Measurements from ENCODE around the gene GPRIN2.

Gene GPRIN2

DNA sequence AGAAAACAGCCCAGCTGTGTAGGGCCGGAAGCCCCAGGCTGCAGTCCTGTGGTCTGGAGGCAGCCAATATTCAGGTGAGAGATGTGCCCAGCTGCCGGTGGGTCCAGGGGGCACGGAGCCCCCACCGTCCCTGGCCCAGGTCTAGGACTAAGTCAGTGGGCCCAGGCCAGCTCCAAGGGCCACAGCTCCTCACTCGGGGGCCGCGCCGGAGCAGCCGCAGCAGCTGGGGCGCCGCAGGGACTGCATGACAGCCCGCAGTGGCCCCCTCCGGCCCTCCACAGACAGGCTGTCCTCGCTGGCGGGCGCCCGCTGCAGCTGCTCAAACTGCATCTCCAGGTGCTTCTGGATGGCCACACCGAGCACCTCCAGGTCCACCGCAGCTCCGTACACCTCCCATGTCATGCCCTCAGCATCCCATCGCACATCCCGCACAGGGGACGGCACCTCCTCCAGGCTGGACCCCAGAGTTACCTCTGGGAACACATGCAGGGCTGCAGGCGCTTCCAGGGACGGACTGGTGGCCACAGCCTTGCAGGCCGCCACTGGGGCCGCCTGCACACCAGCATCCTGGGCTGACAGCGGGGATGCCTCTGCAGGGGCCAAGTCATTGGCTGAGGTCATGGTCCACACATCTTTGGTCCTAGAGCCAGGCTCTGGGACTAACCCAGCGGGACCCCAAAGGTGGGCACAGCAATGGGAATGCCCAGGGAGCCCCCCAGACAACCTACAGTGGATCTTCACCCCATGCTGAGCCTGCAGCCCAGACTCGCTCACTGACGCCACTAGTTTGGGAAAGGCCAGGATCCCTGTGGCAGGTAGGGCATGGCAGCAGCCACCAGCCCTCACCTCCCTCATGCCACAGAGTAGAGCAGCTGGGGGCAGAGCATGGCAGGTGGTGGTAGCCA is 7.0 kb downstream of the GPRIN2 start:
- DNase-seq (ENCODE audit: low read depth in 3 of 3), result no peak

DNA sequence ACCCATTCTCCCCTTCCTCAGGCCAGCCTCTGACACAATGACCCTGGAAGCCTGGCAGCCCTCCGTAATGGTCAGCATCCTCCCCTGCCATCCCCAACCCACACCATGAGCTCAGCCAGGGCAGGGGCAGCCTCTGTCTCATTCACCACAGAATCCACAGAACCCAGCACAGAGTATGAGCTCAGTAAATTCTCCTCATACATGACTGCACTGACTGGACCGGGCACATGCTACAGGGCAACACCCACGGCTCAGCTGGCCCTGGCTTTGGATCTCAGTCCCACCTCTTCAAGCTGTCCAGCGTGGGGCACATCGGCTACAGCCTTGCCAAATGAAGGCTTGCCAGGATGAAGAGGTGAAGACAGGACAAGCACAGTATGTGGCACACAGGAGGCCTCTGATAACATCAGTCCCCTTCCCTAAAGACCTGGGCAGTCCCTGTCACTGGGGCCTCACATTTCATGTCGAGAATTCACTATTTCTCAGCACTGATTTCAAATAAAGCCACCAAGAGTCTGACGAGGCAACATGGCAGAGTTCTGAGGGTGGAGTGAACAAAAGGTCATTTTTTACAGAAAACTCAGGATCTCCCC is 7.9 kb downstream of the GPRIN2 start:
- no peak for DNase-seq (ENCODE audit: low read depth in 3 of 3)

DNA sequence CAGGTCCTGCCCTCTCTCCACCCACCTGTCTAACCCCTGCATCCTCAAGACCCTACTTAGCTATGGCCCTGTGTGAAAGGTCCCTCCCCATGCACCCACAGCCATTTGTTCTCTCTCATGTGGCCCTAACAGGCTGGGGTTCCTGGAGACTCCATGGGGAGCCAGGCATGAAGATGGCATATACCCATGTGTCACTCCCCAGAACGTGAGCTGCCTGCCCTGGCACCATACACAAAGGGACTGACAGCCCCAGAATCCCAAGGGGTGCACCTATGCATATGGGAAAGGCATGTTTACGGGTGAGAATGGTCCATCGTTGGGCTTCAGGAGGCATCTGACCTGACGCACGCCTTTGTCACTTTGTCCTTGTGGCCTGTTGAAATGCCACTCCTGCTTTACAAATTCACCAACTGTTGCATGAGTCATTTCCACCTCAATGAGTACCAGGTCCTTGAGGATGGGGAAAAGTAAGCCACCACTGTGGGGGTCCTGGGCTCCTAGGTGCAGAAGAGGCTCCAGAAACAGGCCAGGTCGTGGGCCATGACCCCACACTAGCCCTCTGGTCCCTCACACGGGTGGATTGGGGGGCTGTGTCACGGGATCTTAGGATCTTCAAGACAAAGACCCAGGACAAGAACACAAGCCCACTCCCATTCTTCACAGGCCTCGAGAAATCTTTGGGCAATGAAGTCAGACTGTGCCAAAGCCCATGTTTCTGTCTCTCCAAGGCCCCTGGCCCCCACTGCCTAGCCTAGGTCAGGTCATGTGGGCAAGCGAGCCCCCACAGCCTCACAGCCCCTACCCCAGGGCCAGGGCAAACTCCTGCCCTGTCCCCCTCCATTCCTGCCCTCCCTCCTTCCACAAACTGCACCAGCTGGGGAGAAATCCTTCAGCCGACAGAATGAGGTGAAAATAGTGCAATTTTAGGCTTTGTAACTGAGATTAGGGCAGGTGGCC is 8.6 kb downstream of the GPRIN2 start:
- no peak for DNase-seq (ENCODE audit: low read depth in 3 of 3)

DNA sequence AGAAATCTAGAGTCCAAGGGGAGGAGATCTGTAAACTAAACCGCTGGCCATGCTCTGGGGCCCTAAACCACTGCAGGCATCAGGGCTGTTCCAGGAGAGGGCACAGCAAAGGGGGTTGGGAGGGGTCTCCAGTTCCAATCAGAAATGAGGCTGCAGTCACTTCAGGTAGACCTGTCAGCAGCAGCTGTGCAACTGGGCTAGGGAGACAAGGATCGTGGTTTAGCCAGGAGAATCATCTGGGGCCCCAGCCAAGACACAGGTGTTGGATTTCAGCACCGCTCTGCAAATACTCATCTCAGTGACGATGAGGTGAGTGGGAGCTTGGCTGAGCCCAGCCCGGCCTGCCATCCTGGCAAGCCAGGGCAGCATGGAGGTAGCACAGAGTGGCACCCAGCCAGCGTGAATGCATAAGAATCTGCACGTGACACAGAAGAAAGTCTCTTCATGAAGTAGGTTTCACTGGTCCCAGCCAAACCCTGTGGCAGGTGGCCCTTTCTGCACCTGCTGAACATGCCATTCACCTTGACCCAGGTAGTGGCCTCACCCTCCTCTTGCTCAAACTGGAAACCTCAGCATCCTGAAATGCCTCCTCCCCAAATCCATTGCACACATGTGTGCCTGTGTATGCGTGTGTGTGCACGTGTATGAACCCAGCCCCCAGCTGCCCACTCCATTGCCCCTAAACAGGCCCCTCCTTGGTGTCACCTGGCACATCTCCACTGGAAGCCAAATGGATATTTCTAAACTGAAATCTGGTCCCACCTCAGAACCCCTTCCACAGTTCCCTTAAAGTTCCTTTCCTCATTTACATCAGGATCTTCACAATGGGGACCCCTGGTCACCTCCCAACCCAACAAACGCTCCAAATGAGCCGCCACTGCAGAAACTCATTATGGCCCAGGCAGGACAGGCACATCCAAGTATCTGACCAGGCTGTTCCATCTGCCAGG is 9.6 kb downstream of the GPRIN2 start:
- no peak for DNase-seq (ENCODE audit: low read depth in 3 of 3)

DNA sequence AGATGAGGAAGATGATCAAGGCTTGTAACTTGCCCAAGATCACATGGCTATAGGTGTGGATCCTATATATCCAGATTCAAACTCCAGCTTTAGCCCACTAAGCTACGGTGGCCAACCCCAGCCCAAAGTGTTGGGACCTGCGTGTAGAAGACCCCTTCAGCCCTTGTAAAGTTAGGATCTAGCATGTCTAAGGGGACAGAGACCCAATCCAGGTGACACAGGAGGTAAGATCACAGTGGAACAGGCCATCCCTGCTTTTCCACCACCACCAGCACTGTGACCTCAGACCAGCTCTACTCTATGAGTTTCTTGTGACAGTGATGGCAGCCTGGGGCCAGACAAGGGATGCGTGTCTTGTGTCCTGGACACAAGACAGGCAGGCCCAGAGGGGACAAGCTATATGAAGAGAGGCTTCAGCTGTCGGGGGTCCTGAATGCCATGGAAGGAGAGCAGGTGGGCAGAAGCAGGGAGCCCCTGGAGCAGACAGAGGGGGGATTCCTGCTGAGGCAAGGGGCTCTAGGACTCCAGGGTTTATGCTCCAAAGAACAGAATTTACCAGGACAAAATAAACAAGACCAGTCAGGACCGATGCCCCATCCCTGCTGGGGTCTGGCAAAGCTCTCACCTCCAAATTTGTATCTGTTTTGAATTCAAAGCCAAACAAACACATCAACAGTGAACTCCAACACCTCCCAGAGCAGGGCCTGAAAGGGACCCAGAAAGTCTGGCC is 10.4 kb downstream of the GPRIN2 start:
- no peak for DNase-seq (ENCODE audit: low read depth in 3 of 3)

DNA sequence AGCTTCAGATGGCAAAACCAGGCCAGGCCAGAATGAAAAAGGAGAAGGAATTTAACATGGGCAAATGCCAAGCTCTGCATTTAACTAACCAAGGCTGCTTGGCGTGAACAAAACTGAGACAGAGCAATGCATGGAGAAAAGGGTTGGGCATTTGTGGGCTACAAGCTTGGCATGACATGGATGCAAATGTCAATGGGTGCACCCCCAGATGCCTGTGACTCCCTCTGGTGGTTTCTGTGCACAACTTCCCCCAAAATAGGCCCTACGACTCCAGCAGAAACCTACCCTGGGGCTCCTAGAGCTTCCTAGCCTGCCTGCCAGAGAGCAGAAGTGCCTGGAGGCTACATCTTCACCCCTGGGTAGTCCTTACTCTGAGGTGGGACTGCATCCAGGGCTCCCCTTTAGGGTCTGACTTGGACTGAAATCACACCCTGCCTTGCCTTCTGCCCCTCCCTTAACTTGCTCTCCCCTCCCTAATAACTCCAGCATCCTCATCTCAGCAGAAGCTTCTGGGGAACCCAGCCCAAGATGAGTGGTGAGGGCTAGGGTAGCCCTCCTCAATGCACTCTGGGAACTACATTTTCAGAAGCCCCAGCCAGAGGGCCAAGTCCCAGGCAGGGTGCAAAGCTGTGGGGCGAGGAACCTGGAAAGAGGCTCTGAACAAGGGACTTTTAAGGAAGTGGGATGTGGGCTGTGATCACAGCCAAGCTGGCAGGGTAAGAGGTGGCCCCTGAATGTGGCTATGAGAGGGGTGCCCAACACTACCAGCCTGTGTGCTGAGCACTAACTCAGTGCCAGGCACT is 11.3 kb downstream of the GPRIN2 start:
- DNase-seq (ENCODE audit: low read depth in 3 of 3), result no peak

DNA sequence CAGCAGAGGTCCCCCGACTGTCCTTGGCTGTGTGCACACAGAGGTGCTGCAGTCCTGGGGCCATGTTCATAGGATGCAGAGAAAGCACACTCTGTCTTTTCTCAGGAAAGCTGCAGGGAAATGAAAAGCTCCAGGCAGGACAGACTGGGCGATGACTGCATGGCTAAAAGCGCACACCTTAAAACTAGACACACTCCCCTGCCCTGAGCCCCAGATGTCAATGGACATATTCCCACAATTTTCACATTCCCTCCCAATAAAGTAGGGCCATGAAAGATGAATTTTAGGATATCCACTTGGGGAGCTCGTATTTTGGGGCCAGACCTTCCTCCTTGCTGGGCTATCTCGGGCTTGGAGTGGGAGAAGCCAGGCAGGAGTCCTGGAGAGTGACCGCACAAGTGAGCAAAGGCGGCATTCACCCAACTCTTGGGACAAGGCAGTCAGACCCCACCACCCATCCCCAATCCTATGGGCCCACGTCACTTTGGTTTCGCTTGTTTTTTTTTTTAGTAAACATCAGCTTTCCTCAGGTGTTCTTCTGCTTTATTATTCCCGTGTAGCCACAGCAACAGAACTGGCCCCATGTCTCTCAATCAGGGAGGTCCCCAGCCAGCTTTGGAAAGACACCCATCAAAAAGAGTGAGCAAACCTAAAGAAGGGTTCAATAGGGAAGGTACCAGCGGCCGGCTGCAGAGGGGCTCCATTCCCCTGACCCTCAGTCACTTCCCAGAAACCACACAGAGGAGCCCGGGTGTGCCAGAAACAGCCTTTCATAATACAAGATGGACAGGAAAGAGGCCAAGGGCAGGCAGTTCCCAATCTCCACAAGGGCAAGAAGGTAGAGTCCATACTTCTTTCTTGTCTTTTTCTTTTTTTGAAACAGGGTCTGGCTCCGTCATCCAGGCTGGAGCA is 12.7 kb downstream of the GPRIN2 start:
- no peak for DNase-seq (ENCODE audit: low read depth in 3 of 3)

DNA sequence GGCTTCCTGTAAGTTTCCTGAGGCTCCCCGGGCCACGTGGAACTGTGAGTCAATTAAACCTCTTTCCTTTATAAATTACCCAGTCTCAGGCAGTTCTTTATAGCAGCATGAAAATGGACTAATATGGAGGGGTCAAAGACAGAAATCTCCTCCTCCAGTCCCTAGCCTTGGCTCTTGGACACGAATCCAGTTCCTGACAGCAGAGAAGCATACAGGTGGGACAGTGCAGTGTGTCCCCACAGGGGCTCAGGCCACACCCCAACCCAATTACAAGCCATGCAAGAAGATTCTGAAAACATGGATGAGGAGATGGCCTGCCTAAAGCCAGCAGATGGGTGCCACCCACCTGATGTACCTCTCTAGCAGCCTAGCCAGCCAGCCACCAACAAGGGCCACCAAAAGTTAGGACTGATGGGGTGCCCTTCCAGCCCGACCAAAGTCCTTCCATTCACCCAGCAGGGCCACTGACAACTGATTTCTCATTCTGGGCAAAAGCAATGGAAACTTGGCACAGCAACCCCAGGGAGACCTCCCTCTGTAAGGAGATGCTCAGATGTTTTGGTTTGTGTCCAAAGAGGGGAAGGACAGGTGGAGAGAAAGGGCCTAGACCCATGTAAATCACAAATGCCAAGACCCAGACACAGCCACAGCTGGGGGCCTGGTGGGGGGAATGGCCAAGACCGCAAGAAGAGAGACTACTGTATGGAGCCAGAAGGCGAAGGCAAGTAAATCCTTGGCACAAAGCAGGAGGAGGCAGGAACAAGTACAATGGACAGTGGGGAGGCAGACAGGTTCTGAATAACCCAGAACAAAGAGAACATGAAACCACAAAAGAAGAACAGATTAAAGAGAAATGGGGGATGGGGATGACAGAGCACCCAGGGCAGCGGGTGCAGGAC is 13.6 kb downstream of the GPRIN2 start:
- no peak for DNase-seq (ENCODE audit: low read depth in 3 of 3)

DNA sequence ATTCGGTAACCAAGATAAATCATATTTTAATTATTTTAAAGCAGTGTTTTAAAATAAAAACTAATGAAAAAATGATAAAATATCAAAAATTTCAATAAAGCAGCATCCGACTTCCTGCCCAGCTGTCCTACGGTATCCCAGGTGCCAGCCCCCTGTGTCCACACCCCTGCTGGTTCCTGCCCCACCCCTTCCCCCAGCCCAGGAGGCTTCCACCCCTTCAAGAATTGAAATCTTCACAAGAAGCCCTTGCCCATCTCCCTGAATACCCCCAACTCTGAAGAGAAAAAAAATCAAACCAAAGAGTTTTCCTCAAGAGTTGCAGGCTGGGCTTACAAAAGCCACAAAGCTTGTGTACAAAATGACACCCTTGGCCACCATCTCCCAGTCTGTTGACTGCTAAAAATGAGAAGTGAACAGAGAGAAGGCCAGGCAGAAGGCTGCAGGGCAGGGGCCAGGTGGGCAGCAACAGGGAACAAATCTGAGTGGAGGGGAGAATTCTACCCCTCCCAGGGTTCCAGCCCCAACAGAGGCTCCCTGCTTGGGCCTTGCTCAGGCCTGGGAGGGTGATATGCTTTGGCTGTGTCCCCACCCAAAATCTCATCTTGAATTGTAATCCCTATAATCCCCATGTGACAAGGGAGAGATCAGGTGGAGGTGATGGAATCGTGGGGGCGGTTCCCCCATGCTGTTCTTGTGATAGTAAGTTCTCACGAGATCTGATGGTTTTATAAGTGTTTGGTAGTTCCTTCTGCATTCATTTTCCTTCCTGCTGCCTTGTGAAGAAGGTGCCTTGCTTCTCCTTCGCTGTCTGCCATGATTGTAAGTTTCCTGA is 14.5 kb downstream of the GPRIN2 start:
- no peak for DNase-seq (ENCODE audit: low read depth in 3 of 3)

DNA sequence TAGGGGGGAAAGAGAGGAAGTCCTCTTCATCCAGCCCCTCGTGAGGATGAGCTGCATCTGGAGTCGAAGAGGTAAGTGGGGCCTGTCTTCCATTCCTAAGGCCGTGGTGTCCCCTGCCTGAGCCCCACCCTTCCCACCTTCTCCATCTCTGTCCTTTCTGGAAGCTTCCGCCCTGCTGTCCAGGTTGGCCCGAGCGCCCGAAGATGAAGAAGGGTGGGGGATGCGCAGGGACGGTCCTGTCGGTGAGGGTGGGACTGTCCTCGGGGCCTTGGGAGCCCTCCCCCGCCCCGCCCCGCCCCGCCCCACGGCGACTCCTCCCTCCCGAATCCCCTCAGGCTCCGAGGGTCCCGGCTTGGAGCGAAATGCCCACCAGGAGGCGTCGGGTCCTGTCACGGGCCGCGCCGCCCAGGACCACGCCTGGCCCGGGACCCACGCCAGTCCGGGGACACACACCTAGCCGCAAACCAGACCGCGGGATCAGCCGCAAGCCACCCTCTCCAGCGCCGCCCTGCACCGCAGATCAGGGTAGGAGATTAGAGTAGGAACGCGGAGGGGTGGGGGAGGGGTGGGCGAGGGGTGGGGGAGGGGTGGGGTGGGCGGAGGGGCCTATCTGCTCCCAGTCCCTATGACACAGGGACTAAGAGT is 15.3 kb downstream of the GPRIN2 start:
- DNase-seq (ENCODE audit: low read depth in 3 of 3), result no peak

DNA sequence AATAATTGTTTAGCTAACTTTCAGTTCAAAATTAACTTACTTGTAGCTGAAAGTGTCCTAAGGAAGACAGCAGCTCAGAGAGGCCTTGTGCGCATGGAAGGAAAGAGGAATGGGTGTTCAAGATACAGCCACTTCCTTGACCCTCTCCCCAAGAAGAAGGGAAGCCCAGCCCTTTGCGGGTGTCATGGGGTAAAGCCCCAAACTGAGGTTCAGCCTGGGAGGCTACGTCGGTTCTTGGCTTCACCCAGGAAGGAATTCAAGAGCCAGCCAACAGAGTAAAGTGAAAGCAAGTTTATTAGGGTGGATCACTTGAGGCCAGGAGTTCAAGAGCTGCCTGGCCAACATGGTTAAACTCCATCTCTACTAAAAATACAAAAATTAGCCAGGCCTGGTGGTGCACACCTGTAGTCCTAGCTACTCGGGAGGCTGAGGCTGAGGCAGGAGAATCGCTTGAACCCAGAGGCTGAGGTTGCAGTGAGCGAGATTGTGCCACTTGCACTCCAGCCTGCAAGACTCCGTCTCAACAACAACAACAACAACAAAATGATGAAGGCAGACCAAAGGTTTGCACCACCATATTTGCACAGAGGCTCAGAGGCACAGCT is 15.9 kb downstream of the GPRIN2 start:
- DNase-seq (ENCODE audit: low read depth in 3 of 3), result no peak

DNA sequence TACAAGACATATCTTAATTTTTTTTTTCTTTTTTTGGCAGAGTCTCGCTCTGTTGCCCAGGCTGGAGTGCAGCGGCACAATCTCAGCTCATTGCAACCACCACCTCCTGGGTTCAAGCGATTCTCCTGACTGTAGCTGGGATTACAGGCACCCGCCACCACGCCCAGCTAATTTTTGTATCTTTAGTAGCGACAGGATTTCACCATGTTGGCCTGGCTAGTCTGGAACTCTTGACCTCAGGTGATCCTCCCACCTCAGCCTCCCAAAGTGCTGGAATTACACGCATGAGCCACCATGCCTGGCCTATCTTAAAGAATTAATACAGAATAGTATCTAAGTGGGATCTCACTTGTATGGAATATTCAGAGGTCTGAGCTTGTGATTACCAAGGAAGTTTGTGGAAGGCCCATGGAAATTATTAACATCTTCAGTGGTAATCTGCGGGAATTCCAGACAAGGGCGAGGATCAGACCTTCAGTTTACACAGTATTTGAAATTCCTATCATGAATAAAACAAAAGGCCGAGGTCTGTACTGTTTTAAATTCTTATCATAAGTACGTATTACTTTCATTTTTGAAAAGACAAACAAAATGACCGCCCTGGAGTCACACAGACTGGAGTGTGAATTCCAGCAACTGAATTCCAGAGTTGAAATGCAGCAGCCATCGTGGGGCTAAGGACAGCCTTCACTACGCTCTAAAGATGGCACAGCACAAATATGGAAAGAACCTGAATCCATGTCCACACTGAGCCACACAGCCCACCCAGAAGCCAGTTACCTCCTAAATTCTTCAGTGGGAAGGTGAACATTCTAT is 16.7 kb downstream of the GPRIN2 start:
- DNase-seq (ENCODE audit: low read depth in 3 of 3), result no peak

DNA sequence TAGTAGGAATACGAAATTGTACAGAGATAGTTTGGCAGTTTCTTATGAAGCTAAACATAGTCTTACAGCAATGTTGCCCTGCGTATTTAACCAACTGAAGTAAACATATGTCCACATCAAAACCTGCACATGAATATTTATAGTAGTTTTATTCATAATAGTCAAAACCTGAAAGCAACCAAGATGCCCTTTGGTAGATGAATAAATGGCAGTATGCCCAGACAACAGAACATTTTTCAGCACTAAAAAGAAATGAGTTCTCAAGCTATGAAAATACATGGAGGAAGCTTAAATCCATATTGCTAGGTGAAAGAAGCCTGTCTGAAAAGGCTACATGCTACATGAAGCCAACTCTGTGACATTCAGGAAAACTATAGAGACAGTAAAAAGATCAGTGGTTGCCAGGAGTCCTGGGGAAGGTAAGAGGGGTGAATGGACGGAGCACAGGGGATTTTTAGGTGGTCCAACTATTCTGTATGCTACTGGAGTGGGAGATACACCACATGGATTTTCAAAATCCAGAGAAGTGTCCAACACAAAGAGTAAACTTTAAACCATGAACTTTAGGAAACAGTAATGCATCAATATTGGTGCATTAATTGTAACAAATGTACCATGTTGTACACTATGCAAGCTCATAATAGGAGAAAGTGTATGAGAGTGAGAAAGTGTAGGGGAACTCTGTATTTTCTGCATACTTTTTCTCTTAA is 17.6 kb downstream of the GPRIN2 start:
- no peak for DNase-seq (ENCODE audit: low read depth in 3 of 3)

DNA sequence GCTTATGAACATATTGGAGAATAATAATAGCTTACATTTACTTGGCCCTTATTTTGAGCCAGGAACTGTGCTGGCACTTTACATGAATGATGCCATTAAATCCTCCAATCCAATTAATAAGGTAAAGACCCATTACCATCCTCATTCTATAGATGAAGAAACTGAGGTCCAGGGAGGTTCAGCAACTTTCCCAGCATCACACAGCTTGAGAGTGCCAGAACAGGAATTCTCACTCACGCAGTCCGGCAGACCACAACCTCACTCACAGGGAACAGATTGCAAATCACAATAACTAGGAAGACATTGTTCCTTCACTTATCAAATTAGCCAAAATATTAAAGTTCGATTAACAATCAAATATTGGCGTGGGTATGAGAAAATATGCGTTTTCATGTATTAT is 18.3 kb downstream of the GPRIN2 start:
- no peak for DNase-seq (ENCODE audit: low read depth in 3 of 3)
